Hippocampal formation (tissue), 2 donors: ENCODE measurements around the gene LY6G5B.
A peak's percentile ranks its signal among the peaks of the same experiment; 100 is the strongest.

ENCODE experiments used
- DNase-seq, 2 donors: peaks; one replicate each; lab custom pipeline; 2025; lab: John Stamatoyannopoulos, UW

The LY6G5B gene

GRCh38 chr6:31663126-31663960 is 6.4 kb upstream of the LY6G5B start:
- DNase-seq = no peak

DNA sequence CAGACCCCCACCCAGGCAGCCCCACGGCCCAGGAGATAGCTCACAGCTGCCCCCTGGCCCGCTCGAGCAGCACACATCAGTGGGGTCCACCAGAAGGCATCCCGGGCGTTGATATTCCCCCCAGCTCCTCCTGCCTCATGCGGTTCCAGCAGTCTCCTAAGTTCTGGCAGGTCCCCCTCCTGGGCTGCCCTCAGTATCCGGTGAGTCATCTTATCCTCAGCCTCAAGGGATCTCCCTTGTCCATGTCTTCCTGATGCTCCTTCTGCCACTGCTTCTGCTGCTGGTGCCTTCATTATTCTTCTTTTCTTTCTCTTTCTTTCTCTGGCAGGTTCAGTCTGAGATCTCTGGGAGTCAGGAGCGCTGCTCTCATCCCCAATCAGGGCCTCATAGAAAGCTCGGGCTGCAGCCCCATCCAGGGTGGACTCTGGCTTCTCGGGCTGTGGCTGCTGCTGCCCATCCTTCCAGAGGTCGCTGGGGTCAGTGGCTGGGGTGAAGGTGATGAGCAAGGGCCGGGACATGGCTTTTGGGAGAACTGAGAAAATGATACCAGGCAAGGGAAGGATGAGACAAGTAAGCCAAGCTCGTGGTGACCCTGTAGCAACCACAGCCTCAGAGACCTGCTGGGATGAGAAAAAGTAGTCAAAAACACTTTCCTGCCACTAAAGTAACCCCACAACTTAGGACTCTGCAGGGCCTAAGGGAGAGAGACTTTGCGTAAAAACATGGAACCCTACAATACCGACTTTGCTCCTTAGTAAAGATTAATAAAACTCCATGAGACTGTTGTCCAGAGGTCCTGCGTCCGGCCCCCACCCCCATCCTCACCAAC is 5.6 kb upstream of the LY6G5B start:
- no peak for DNase-seq

DNA sequence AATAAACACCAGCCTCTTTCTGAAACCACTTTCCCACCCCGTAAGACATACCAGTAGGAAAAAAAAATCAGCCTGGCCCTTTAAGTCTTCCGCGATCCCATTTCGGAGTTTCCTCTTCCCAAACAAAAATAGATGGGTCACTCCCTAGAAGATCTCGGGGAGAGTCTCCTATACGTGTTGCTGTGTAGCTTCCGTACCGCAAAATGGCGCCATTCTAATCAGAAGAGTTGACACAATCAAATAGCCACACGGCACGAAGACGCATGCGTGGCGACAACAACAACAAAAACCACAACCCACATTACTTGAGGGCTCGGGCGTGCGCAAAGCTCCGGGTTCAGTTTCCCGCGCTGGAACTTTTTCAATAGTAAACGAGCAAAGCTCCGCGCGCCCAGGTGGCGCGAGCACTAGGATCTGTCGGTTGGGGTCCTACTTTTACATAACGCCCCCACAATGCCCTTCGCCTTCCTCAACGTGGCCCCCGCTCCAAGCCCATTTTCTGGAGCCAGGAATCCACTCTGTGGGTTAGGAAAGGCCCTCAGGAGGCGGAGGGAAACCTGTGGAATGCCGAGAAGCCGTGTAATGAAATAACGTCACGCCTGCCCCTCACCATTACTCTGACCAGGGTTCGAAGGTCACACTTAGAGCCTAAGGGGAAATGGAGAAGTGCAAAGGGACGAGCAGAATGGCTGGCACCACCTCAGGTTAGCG is 4.8 kb upstream of the LY6G5B start, which contains the start of gene GPANK1:
TSS of gene GPANK1 (minus strand) at position 208 of the 711 bp plus-strand sequence. CDS start 519 bp downstream, outside the sequence.
- DNase-seq = peak; percentile 83 to 93

DNA sequence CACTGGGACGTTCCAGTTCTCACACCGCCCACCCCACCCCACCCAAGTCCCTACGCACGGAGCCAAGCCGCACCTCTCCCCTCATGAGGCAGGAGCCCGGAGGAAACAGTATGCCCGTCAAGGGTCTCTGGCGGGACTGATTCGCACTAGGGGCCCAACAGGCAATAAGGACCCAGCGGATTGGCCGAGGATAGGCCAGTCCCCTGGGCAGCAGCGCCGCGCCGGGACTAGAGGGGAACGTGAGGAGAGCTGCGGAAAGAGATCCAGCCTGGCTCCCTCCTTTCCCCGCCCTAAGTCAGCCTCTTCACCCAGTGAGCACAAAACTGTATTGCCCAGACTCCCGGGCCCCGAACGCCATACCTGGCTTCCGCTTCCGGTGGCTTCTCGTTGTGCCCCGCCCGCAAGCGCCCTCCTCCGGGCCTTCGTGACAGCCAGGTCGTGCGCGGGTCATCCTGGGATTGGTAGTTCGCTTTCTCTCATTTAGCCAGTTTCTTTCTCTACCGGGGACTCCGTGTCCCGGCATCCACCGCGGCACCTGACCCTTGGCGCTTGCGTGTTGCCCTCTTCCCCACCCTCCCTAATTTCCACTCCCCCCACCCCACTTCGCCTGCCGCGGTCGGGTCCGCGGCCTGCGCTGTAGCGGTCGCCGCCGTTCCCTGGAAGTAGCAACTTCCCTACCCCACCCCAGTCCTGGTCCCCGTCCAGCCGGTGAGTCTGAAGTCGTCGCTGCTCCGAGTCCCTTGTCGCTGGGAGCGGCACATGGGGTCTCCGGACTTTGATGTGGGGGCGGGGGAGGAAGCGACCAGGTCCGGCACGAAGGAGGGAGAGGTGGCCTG is 4.1 kb upstream of the LY6G5B start, which contains the start of gene CSNK2B:
TSS of gene CSNK2B (plus strand) at position 580 of the 836 bp plus-strand sequence. CDS start 752 bp downstream, outside the sequence.
- DNase-seq = peak; percentile 98

GRCh38 chr6:31666337-31666965 is 3.3 kb upstream of the LY6G5B start:
- DNase-seq = no peak

- no peak for DNase-seq
Measured at GRCh38 chr6:31676322-31676903, 6.6 kb downstream of the LY6G5B start.

GRCh38 chr6:31676904-31677303 is 7.1 kb downstream of the LY6G5B start:
- no peak for DNase-seq

- no peak for DNase-seq
Measured at GRCh38 chr6:31677955-31678354, 8.2 kb downstream of the LY6G5B start.

- peak; percentile 63 to 83 for DNase-seq
Measured at GRCh38 chr6:31680226-31681134, 10.7 kb downstream of the LY6G5B start, which contains the start of gene LY6G5C. LY6G5C (minus strand) TSS chr6:31681067; CDS start chr6:31680373, 694 bp downstream.

DNA sequence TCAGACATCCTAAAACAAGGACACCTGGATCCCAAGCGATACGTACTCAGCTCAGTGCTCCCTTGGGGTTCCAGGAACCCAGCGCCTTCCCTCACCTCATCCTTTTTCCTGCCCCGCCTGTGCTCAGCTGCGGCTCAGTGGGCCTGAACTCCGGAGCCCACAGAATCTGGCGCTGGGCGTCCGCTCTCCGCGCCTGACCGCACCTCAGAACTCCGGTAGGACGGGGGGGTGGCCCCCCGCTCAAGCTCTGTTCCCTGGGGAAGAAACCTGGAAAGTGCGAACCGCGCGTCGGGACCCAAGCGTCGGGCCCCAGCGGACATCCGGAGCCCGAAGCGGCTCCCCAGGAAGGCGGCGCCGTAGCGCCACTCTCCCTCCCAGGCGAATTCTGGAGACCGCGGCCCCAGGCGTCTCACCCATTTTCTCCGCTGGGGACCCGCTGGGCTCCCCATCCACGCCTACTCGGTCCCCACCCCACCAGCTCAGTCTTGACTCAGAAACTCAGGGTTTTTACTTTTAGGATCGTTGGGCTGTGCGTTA is 11.4 kb downstream of the LY6G5B start:
- DNase-seq = peak in 1 of 2 donors; percentile 23

GRCh38 chr6:31683591-31683990 is 13.8 kb downstream of the LY6G5B start:
- no peak for DNase-seq

DNA sequence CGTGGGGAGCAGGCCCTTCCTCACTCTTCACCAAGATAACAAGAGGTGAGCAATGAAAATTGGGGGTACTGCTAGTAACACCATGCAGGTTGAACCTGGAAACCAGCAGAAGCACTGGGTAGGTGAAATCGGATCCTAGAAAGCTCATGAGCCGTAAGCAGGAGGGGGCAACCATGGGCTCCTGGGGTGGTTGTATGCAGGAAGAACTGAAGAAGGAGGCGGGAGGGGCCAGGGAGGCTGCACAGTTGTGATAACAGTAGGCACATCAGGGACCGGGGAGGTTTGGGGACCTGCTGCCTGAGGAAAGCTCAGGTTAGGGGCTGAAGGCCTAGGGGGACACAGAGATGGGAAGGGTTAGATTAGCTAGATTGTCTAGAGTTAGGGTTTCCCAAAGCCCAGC is 16.7 kb downstream of the LY6G5B start:
- DNase-seq = no peak

DNA sequence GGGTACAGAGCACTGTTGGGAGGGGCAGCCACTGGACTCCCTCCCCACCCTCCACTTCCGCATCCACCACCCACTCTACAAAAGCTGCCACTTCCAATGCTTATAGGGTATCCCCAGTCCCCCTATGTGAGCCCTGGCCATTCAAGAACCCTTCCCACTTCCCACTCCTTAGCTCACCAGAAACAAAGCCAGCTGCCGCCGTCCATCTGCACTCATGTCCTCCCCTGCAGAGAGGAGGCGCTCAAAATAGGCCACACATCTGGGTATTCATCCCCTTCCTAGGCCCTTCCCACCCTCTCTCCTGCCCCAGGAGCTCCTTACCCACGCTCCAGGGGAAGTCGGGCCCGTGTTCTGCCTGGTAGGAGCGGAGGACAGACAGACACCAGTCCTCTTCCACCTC is 17.5 kb downstream of the LY6G5B start:
- no peak for DNase-seq

GRCh38 chr6:31687860-31688693 is 18.3 kb downstream of the LY6G5B start:
- DNase-seq = no peak

DNA sequence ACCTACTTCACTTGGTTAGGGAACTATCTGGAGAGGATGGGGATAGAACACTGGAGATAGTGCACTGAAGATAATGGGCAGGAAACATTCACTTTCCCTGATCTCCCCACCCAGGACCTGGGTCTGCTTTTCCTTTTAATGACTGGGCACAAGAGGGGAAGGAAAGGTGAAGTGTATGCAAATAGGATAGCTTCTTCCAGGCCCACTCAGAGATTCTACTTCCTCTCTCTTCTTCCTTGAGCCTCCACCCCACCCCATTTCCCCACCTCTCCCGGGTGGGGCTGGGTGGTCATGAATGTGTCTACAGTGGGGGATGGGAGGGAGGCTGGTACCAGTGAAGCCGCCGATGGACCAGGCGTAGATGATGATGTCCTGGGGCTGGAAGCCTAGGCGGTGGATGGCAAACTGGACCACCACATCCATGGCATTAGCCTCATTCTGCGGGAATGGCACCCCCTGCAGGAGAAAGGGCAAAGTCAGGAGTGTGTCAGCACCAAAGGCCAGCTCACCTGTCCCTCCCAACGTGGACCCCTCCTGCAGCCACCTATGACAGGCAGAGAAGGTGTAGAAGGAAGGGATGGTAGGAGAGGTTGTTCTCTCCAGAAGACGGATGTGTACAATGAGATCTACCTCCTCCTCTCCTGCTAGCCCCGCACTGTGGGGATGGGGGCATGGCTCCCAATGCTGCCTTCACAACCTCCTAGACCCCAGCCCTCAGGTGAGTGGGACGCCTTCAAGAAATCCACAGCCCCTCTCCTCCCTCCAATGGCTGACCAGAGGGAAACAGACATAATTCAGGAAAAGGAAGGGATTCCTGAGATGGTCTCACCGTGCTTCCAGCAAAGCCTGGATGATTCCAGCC is 19.7 kb downstream of the LY6G5B start:
- no peak for DNase-seq

- no peak for DNase-seq
Measured at GRCh38 chr6:31690231-31691077, 20.7 kb downstream of the LY6G5B start.
